GM19372 (cell line): ENCODE data around the gene SECISBP2L.
"Not testable (repeated sequence)": the region's sequence is repeated elsewhere in the genome, so short reads cannot be mapped to it uniquely, and the experiment has no call there.

Source experiments
- ATAC-seq: cut with Tn5 transposase; IDR thresholded peaks from one replicate; pipeline ENCODE4 v1.9.1; 2021; ENCODE audit warnings: mild to moderate bottlenecking, low read depth, moderate library complexity; ENCODE audit not compliant: unreplicated experiment

SECISBP2L gene

GRCh38 chr15:49015896-49016295 lies 30.4 kb downstream of the SECISBP2L start:
- ATAC-seq: no peak

- ATAC-seq: no peak
Measured at GRCh38 chr15:48999314-48999713, 46.9 kb downstream of the SECISBP2L start.

GRCh38 chr15:48996276-48996675 lies 50.0 kb downstream of the SECISBP2L start:
- ATAC-seq: no peak

GRCh38 chr15:48993380-48993779 lies 52.9 kb downstream of the SECISBP2L start:
- no peak for ATAC-seq

- ATAC-seq: peak; percentile 92
Measured at GRCh38 chr15:48992545-48992944, 53.7 kb downstream of the SECISBP2L start.

- peak; percentile 24 for ATAC-seq
Measured at GRCh38 chr15:48992096-48992495, 54.1 kb downstream of the SECISBP2L start.

GRCh38 chr15:48989170-48989569 lies 57.1 kb downstream of the SECISBP2L start:
- no peak for ATAC-seq

- ATAC-seq: no peak
Measured at GRCh38 chr15:48987142-48987541, 59.1 kb downstream of the SECISBP2L start.

- no peak for ATAC-seq
Measured at GRCh38 chr15:48986240-48986639, 60.0 kb downstream of the SECISBP2L start.

- ATAC-seq: no peak
Measured at GRCh38 chr15:48985516-48985915, 60.7 kb downstream of the SECISBP2L start.

GRCh38 chr15:48984811-48985352 lies 61.4 kb downstream of the SECISBP2L start:
- no peak for ATAC-seq

GRCh38 chr15:48984021-48984710 lies 62.1 kb downstream of the SECISBP2L start:
- ATAC-seq: no peak

GRCh38 chr15:48983300-48983699 lies 62.9 kb downstream of the SECISBP2L start:
- ATAC-seq: no peak

- ATAC-seq: no peak
Measured at GRCh38 chr15:48981941-48982340, 64.3 kb downstream of the SECISBP2L start.

- ATAC-seq: no peak
Measured at GRCh38 chr15:48978638-48979037, 67.6 kb downstream of the SECISBP2L start.

- ATAC-seq: no peak
Measured at GRCh38 chr15:48976444-48977088, 69.7 kb downstream of the SECISBP2L start.

GRCh38 chr15:48975472-48976419 lies 70.5 kb downstream of the SECISBP2L start:
- peak; percentile 98 for ATAC-seq

GRCh38 chr15:48974882-48975281 lies 71.4 kb downstream of the SECISBP2L start:
- no peak for ATAC-seq

- ATAC-seq: no peak
Measured at GRCh38 chr15:48972750-48973503, 73.3 kb downstream of the SECISBP2L start.

- not testable (repeated sequence) for ATAC-seq
Measured at GRCh38 chr15:48970926-48971325, 75.3 kb downstream of the SECISBP2L start.
